K562 (cell line): Measurements from ENCODE around the gene BNC2. TPM values are rescaled to one million over a fixed set of nuclear protein-coding genes. Genes with fewer than 3 reads are reported as not detected.

ENCODE experiments used
- ATAC-seq: fragments of 200-7000 bp; cut with Tn5 transposase; 3 replicates; pipeline ENCODE4 v1.9.1; 2020; ENCODE audit warnings: moderate library complexity
- BruUV-seq: library from RNA; stranded (reverse); fragments of 400-500 nt; replicated peaks from 2 replicates; lab custom pipeline; 2021; lab: Mats Ljungman, UMichigan
- CTCF ChIA-PET: fragments of 300-600 bp; formaldehyde crosslinking; extraction: SDS; loops from one replicate; lab custom pipeline; 2021; ENCODE audit warnings: low intra/inter-chr PET ratio; lab: Yijun Ruan, JAX
- POLR2A ChIA-PET: fragments of 300-600, 350-650 bp; sonication (Branson Sonifier 250); formaldehyde crosslinking; extraction: SDS; loops from one replicate; lab custom pipeline; 2021; ENCODE audit warnings: antibody characterized with exemption, inconsistent platforms; lab: Yijun Ruan, JAX
- DNase-seq, 4 experiments: peaks; one replicate each; pipeline versions ENCODE4 v3.0.0 to v3.0.0-alpha.2; 2011 to 2018; ENCODE audit warnings: low spot score in 3 of 4, mixed read lengths in 3 of 4; ENCODE audit errors: extremely low read depth in 1 of 4
- FAIRE-seq: peaks from 2 replicates; lab custom pipeline; 2011; peaks lifted over from hg19 to GRCh38; lab: Jason Lieb, UNC
- H2AFZ ChIP-seq: 2 replicates; pipeline ENCODE4 v1.6.0; 2011; ENCODE audit warnings: low read depth, low read length, control low read depth, inconsistent platforms
- H3K27ac ChIP-seq: fragments of 200-600 bp; 3 replicates; pipeline ENCODE4 v1.8.0; 2011; ENCODE audit warnings: low read depth, mild to moderate bottlenecking, control low read depth, inconsistent platforms, low read length, moderate library complexity, mixed read lengths; ENCODE audit errors: extremely low read depth
- H3K27me3 ChIP-seq, 2 experiments: fragments of 300-600 bp in 1 of 2; 2 replicates in 1 of 2; 3 replicates in 1 of 2; pipeline versions ENCODE4 v1.6.0 to v1.8.0; 2011; ENCODE audit warnings: inconsistent platforms in 2 of 2, low read length in 2 of 2, mild to moderate bottlenecking in 1 of 2, mixed read lengths in 1 of 2, moderate library complexity in 1 of 2; ENCODE audit not compliant: control insufficient read depth in 2 of 2, insufficient read depth in 2 of 2
- H3K36me3 ChIP-seq: fragments of 300-600 bp; 3 replicates; pipeline ENCODE4 v1.8.0; 2011; ENCODE audit warnings: mild to moderate bottlenecking, low read length, inconsistent platforms; ENCODE audit not compliant: control insufficient read depth, insufficient read depth
- H3K4me1 ChIP-seq, 2 experiments: fragments of 200-600 bp in 1 of 2; replicated peaks in 1 of 2; 2 replicates in 1 of 2; 3 replicates in 1 of 2; pipeline versions ENCODE4 v1.5.1 to v1.8.0; 2011; ENCODE audit warnings: inconsistent platforms in 2 of 2, low read length in 2 of 2, mild to moderate bottlenecking in 1 of 2, mixed read lengths in 1 of 2, moderate library complexity in 1 of 2; ENCODE audit not compliant: control insufficient read depth in 2 of 2, insufficient read depth in 2 of 2
- H3K4me2 ChIP-seq: 2 replicates; pipeline ENCODE4 v1.6.1; 2011; ENCODE audit warnings: low read length, control low read depth, inconsistent platforms, mixed read lengths; ENCODE audit not compliant: insufficient read depth
- H3K4me3 ChIP-seq: fragments of 200-600 bp; sonication (generic), shearing (Covaris generic); 2 replicates; pipeline ENCODE4 v1.5.1; 2016; ENCODE audit warnings: control low read depth, inconsistent platforms
- H3K79me2 ChIP-seq: fragments of 200-600 bp; 3 replicates; pipeline ENCODE4 v1.8.0; 2011; ENCODE audit warnings: low read length, inconsistent platforms; ENCODE audit not compliant: control insufficient read depth, insufficient read depth
- H3K9ac ChIP-seq, 2 experiments: 2 replicates each; pipeline versions ENCODE4 v1.6.0 to v1.6.1; 2011; ENCODE audit warnings: low read depth in 2 of 2, low read length in 2 of 2, control low read depth in 1 of 2, inconsistent platforms in 1 of 2, mild to moderate bottlenecking in 1 of 2, mixed read lengths in 1 of 2; ENCODE audit not compliant: insufficient read depth in 1 of 2
- H3K9me1 ChIP-seq: one replicate; pipeline ENCODE4 v1.6.0; 2011; ENCODE audit warnings: inconsistent platforms, mild to moderate bottlenecking, low read length, moderate library complexity; ENCODE audit not compliant: control insufficient read depth, insufficient read depth
- H3K9me3 ChIP-seq: replicated peaks from 2 replicates; pipeline ENCODE4 v1.5.1; 2011; ENCODE audit warnings: low read depth, low read length, inconsistent platforms; ENCODE audit not compliant: control insufficient read depth, insufficient read depth
- H4K20me1 ChIP-seq: replicated peaks from 2 replicates; pipeline ENCODE4 v1.6.1; 2011; ENCODE audit warnings: low read length, inconsistent platforms, mixed read lengths; ENCODE audit not compliant: control insufficient read depth, insufficient read depth
- ELF4 ChIP-seq: fragments of 450-650 bp; formaldehyde crosslinking; IDR thresholded peaks from 2 replicates; pipeline ENCODE4 v1.4.0; 2022; ENCODE audit warnings: missing genetic modification characterization
- HDAC3 ChIP-seq: fragments of 450-650 bp; IDR thresholded peaks from 2 replicates; pipeline ENCODE4 v1.6.1; 2018; ENCODE audit warnings: borderline replicate concordance, mild to moderate bottlenecking, moderate library complexity; ENCODE audit not compliant: partially characterized antibody
- KAT7 ChIP-seq: sonication (generic); formaldehyde crosslinking; IDR thresholded peaks from 2 replicates; pipeline ENCODE4 v1.8.0; 2022; ENCODE audit warnings: missing genetic modification reagents, mild to moderate bottlenecking, borderline replicate concordance
- SREBF1 ChIP-seq: fragments of 150-350 bp; IDR thresholded peaks from 2 replicates; pipeline ENCODE4 v1.6.1; 2014; ENCODE audit warnings: antibody characterized with exemption, low read depth, low read length, borderline replicate concordance
- WGBS: fragments of 100-300 bp; shearing (Covaris generic); methylation state at CpG from one replicate; pipeline ENCODE4 v1.1.6; 2016; ENCODE audit warnings: low coverage, mixed read lengths; ENCODE audit not compliant: insufficient coverage; ENCODE audit errors: missing lambda C conversion rate; 5-methylcytosine and 5-hydroxymethylcytosine counted together
- in situ Hi-C: fragments of 300-500 bp; cut with MboI; formaldehyde crosslinking; loops from 4 replicates; pipeline ENCODE4 v1.15.0; 2018; ENCODE audit warnings: inconsistent platforms, mixed read lengths
- intact Hi-C: fragments of 100-400 bp; cut with micrococcal nuclease; formaldehyde crosslinking; loops from 2 replicates; pipeline ENCODE4 v1.14.2; 2022
- polyA plus RNA-seq, 8 experiments: library from polyadenylated mRNA; depleted of rRNA in 4 of 8; stranded (reverse) in 5 of 8; unstranded in 3 of 8; fragments of >200 nt; fragmentation: Nextera tagmentation in 2 of 8; fragmentation: Illumina TruSeq in 1 of 8; extraction: Ambion mirVana in 2 of 8; extraction: Trizol in 1 of 8; gene quantifications; 2 replicates each; pipeline versions ENCODE4 v1.2.1 to v1.2.3, GENCODE V29; 2011 to 2014; ENCODE audit warnings: inconsistent platforms in 1 of 8, missing spikeins in 1 of 8
- total RNA-seq, 7 experiments: library from RNA; depleted of rRNA in 6 of 7; stranded (reverse); fragments of >200 nt in 6 of 7; fragmentation: Illumina TruSeq in 2 of 7; extraction: Trizol in 2 of 7; gene quantifications; 2 replicates each; pipeline versions ENCODE4 v1.2.1 to v1.2.3, GENCODE V29; 2011 to 2021; ENCODE audit warnings: low replicate concordance in 1 of 7
- TF ChIP-seq, protein P1 (sequence below), 2 experiments: fragments of 450-650 bp; formaldehyde crosslinking in 1 of 2; IDR thresholded peaks; 2 replicates each; pipeline versions ENCODE4 v1.4.0 to v1.6.1; 2014 to 2020; ENCODE audit warnings: mild to moderate bottlenecking in 2 of 2, borderline replicate concordance in 1 of 2, low read depth in 1 of 2

BNC2 gene
- total and polyA plus RNA-seq, 9 of the 15 experiments (the other 6 are each of a cell fraction or from before 2014, with no cell fraction given) = not detected

DNA sequence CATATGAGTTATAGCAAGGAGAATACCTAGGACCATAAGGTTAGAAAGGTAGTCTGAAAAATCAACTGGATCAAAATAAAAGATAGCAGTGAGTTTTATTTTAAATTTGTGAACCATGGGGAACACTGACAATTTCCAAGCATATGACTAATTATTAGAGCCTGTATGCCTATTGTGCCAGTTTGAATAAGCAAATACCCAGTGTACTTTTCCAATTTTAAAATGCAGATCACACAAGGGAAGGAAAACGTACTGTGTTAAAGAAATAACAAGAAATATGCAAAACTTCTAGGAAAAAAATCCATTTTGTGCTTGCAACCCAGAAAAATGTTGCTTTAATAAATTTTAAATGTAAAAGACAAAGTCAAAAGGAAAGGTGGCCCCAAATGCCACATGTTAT lies 257.4 kb downstream of the BNC2 start:
- ChIA-PET POLR2A (no interaction called here), CTCF (no interaction called here)
- DNase-seq (no peak), FAIRE-seq (no peak), ATAC-seq (no peak)
- H3K4me2 ChIP-seq = no peak overlapping the region
- H4K20me1 ChIP-seq = no peaks in the 10 kb centered on the region
- in situ Hi-C loops = no loop called here
- H3K27me3 ChIP-seq = no peaks in the 10 kb centered on the region
- no peak overlapping the region for H3K27ac ChIP-seq
- H3K36me3 ChIP-seq = no peaks in the 10 kb centered on the region
- BruUV-seq = no TSS peak
- no peak overlapping the region for H2AFZ ChIP-seq
- WGBS = 0% methylated on average over 1 of the region's 1 CpG
- intact Hi-C loops = no loop called here
- H3K9me1 ChIP-seq = no peaks in the 10 kb centered on the region
- H3K4me1 ChIP-seq = no peaks in the 10 kb centered on the region
- TF ChIP-seq, protein P1, sequence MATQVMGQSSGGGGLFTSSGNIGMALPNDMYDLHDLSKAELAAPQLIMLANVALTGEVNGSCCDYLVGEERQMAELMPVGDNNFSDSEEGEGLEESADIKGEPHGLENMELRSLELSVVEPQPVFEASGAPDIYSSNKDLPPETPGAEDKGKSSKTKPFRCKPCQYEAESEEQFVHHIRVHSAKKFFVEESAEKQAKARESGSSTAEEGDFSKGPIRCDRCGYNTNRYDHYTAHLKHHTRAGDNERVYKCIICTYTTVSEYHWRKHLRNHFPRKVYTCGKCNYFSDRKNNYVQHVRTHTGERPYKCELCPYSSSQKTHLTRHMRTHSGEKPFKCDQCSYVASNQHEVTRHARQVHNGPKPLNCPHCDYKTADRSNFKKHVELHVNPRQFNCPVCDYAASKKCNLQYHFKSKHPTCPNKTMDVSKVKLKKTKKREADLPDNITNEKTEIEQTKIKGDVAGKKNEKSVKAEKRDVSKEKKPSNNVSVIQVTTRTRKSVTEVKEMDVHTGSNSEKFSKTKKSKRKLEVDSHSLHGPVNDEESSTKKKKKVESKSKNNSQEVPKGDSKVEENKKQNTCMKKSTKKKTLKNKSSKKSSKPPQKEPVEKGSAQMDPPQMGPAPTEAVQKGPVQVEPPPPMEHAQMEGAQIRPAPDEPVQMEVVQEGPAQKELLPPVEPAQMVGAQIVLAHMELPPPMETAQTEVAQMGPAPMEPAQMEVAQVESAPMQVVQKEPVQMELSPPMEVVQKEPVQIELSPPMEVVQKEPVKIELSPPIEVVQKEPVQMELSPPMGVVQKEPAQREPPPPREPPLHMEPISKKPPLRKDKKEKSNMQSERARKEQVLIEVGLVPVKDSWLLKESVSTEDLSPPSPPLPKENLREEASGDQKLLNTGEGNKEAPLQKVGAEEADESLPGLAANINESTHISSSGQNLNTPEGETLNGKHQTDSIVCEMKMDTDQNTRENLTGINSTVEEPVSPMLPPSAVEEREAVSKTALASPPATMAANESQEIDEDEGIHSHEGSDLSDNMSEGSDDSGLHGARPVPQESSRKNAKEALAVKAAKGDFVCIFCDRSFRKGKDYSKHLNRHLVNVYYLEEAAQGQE (IDR thresholded peaks at IDR 0.05; ENCODE audit: borderline replicate concordance) = no peak
- TF ChIP-seq, protein P1 (CRISPR knock-in tag; IDR thresholded peaks at IDR 0.05; ENCODE audit: low read depth) = no peak
- no peak for TF ChIP-seq HDAC3
- no peak for TF ChIP-seq ELF4 (CRISPR knock-in tag)
- TF ChIP-seq KAT7 (CRISPR knock-in tag) = no peak
- TF ChIP-seq SREBF1 = no peak
- H3K9ac ChIP-seq = no peak overlapping the region
- H3K79me2 ChIP-seq = no peaks in the 10 kb centered on the region
- no peak overlapping the region for H3K4me3 ChIP-seq
- no peaks in the 10 kb centered on the region for H3K9me3 ChIP-seq
